GM18519 (cell line): Measurements from ENCODE around the gene CITED4.
A peak's percentile ranks its signal among the peaks of the same experiment; 100 is the strongest.
"Not testable (repeated sequence)": the region's sequence is repeated elsewhere in the genome, so short reads cannot be mapped to it uniquely, and the experiment has no call there.

Experiments
- ATAC-seq: cut with Tn5 transposase; IDR thresholded peaks from one replicate; pipeline ENCODE4 v1.9.1; 2021; ENCODE audit warnings: mild to moderate bottlenecking, moderate library complexity; ENCODE audit not compliant: unreplicated experiment, low FRiP score

CITED4 gene

GRCh38 chr1:40862008-40862863, at the start of gene CITED4:
Gene CITED4, minus strand, starts transcription at chr1:40862363. Its CDS starts 236 bp downstream, at chr1:40862127.
- peak; percentile 81 for ATAC-seq

GRCh38 chr1:40911105-40911504, 48.9 kb upstream of the CITED4 start:
- ATAC-seq, result no peak

GRCh38 chr1:40909281-40909680, 47.1 kb upstream of the CITED4 start:
- ATAC-seq, result no peak

- ATAC-seq, result no peak
Observed at GRCh38 chr1:40908350-40908749, 46.2 kb upstream of the CITED4 start.

GRCh38 chr1:40907899-40908298, 45.7 kb upstream of the CITED4 start:
- ATAC-seq, result no peak

GRCh38 chr1:40906781-40907400, 44.7 kb upstream of the CITED4 start:
- no peak for ATAC-seq

- ATAC-seq, result no peak
Observed at GRCh38 chr1:40905061-40905460, 42.9 kb upstream of the CITED4 start.

- ATAC-seq, result no peak
Observed at GRCh38 chr1:40903106-40903505, 40.9 kb upstream of the CITED4 start.

GRCh38 chr1:40901886-40902852, 40.0 kb upstream of the CITED4 start:
- ATAC-seq, result no peak

GRCh38 chr1:40899230-40899870, 37.2 kb upstream of the CITED4 start:
- no peak for ATAC-seq

- no peak for ATAC-seq
Observed at GRCh38 chr1:40898431-40898901, 36.3 kb upstream of the CITED4 start.

GRCh38 chr1:40897513-40897912, 35.4 kb upstream of the CITED4 start:
- no peak for ATAC-seq

- no peak for ATAC-seq
Observed at GRCh38 chr1:40896482-40896881, 34.3 kb upstream of the CITED4 start.

- ATAC-seq, result no peak
Observed at GRCh38 chr1:40895601-40896000, 33.4 kb upstream of the CITED4 start.

GRCh38 chr1:40894858-40895257, 32.7 kb upstream of the CITED4 start:
- ATAC-seq, result not testable (repeated sequence)

- ATAC-seq, result no peak
Observed at GRCh38 chr1:40894455-40894854, 32.3 kb upstream of the CITED4 start.

- ATAC-seq, result no peak
Observed at GRCh38 chr1:40893946-40894345, 31.8 kb upstream of the CITED4 start.

- no peak for ATAC-seq
Observed at GRCh38 chr1:40892354-40892753, 30.2 kb upstream of the CITED4 start.

- ATAC-seq, result no peak
Observed at GRCh38 chr1:40890771-40891170, 28.6 kb upstream of the CITED4 start.

- ATAC-seq, result no peak
Observed at GRCh38 chr1:40887652-40888051, 25.5 kb upstream of the CITED4 start.
